GM21360 (cell line): ENCODE data around the gene ENDOD1.
"Not testable (repeated sequence)": the region's sequence is repeated elsewhere in the genome, so short reads cannot be mapped to it uniquely, and the experiment has no call there.

Experiments
- ATAC-seq: cut with Tn5 transposase; IDR thresholded peaks from one replicate; pipeline ENCODE4 v1.9.1; 2021; ENCODE audit warnings: mild to moderate bottlenecking, moderate library complexity; ENCODE audit not compliant: unreplicated experiment

Gene ENDOD1

GRCh38 chr11:95102733-95103132 lies 13.1 kb downstream of the ENDOD1 start:
- ATAC-seq, result no peak

- ATAC-seq, result no peak
Observed at GRCh38 chr11:95103701-95104100, 14.1 kb downstream of the ENDOD1 start.

GRCh38 chr11:95104121-95104830 lies 14.6 kb downstream of the ENDOD1 start:
- no peak for ATAC-seq

GRCh38 chr11:95104856-95105255 lies 15.2 kb downstream of the ENDOD1 start:
- ATAC-seq, result no peak

- no peak for ATAC-seq
Observed at GRCh38 chr11:95108159-95108611, 18.5 kb downstream of the ENDOD1 start.

GRCh38 chr11:95108671-95109551 lies 19.3 kb downstream of the ENDOD1 start:
- ATAC-seq, result no peak

- ATAC-seq, result not testable (repeated sequence)
Observed at GRCh38 chr11:95111471-95111870, 21.8 kb downstream of the ENDOD1 start.

GRCh38 chr11:95111923-95112540 lies 22.4 kb downstream of the ENDOD1 start:
- ATAC-seq, result no peak

- no peak for ATAC-seq
Observed at GRCh38 chr11:95115597-95115996, 26.0 kb downstream of the ENDOD1 start.

GRCh38 chr11:95119361-95120060 lies 29.9 kb downstream of the ENDOD1 start:
- ATAC-seq, result no peak

GRCh38 chr11:95121698-95122097 lies 32.1 kb downstream of the ENDOD1 start:
- ATAC-seq, result no peak

- ATAC-seq, result no peak
Observed at GRCh38 chr11:95123556-95123955, 33.9 kb downstream of the ENDOD1 start.

GRCh38 chr11:95128602-95129001 lies 39.0 kb downstream of the ENDOD1 start:
- no peak for ATAC-seq

- ATAC-seq, result no peak
Observed at GRCh38 chr11:95132956-95133355, 43.3 kb downstream of the ENDOD1 start.

GRCh38 chr11:95134491-95134890 lies 44.8 kb downstream of the ENDOD1 start:
- ATAC-seq, result no peak

GRCh38 chr11:95135155-95135554 lies 45.5 kb downstream of the ENDOD1 start:
- no peak for ATAC-seq

GRCh38 chr11:95135880-95136279 lies 46.2 kb downstream of the ENDOD1 start:
- no peak for ATAC-seq

- ATAC-seq, result not testable (repeated sequence)
Observed at GRCh38 chr11:95136747-95137146, 47.1 kb downstream of the ENDOD1 start.

- no peak for ATAC-seq
Observed at GRCh38 chr11:95137299-95137698, 47.7 kb downstream of the ENDOD1 start.

GRCh38 chr11:95138448-95138847 lies 48.8 kb downstream of the ENDOD1 start:
- peak; percentile 92 for ATAC-seq
